Fibroblast of lung (primary cell): Measurements from ENCODE around the gene ADCY5.

Experiments
- EZH2 ChIP-seq: IDR thresholded peaks from 2 replicates; pipeline ENCODE4 v1.5.1; 2012; ENCODE audit warnings: low read length, control low read depth, mild to moderate bottlenecking; ENCODE audit errors: missing control alignments
- TF ChIP-seq, protein P1 (sequence below), 2 donors: IDR thresholded peaks in 1 of 2; conservative IDR thresholded peaks in 1 of 2; 1 replicate in 1 of 2; 2 replicates in 1 of 2; pipeline ENCODE4 v1.5.1; 2011 to 2012; ENCODE audit warnings: low read length in 2 of 2, control low read depth in 1 of 2, inconsistent platforms in 1 of 2, low read depth in 1 of 2, mild to moderate bottlenecking in 1 of 2

DNA sequence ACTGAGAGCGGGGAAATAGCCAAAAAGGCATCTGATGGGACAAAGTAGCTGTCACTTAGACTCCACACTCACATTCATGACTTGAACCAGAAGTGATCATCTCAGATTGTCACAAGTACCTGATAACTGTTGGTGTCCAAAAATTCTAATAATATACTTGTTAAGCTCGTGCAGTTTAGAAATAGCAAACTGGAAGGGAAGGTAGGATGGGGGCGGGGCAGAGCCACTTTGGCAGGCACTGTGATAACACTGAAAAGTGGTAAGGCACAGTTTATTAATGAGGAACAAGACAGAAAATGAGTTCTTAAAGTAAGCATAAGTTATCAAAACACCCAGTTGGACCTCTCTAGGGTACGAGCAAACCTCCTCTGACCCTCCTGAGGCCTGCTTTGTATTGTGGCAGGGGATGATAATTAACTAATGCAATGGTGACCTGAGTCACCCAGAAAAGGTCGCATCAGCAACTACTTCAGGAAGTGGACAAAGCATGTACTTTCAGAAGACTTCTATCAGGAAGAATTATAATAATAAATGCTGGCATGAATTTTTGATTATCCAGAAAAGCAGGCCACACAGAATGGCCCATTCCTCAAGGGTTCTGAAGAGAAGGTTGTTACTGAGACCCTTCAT is 54.4 kb downstream of the ADCY5 start:
- TF ChIP-seq, protein P1, sequence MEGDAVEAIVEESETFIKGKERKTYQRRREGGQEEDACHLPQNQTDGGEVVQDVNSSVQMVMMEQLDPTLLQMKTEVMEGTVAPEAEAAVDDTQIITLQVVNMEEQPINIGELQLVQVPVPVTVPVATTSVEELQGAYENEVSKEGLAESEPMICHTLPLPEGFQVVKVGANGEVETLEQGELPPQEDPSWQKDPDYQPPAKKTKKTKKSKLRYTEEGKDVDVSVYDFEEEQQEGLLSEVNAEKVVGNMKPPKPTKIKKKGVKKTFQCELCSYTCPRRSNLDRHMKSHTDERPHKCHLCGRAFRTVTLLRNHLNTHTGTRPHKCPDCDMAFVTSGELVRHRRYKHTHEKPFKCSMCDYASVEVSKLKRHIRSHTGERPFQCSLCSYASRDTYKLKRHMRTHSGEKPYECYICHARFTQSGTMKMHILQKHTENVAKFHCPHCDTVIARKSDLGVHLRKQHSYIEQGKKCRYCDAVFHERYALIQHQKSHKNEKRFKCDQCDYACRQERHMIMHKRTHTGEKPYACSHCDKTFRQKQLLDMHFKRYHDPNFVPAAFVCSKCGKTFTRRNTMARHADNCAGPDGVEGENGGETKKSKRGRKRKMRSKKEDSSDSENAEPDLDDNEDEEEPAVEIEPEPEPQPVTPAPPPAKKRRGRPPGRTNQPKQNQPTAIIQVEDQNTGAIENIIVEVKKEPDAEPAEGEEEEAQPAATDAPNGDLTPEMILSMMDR (conservative IDR thresholded peaks at IDR 0.05 in 1 of 2, IDR thresholded peaks at IDR 0.05 in 1 of 2; ENCODE audit: low read depth in 1 of 2, low read length in 2 of 2): no peak
- TF ChIP-seq EZH2: no peak
